Fibroblast of the aortic adventitia (primary cell): ENCODE results near the gene KSR1. TPM values are rescaled to one million over a fixed set of nuclear protein-coding genes. Genes with fewer than 3 reads are reported as not detected.

Experiments
- DNase-seq: peaks from one replicate; pipeline ENCODE4 v3.0.0-alpha.2; 2010; ENCODE audit warnings: low read depth
- H3K4me3 ChIP-seq: 2 replicates; pipeline ENCODE4 v1.5.1; 2011; ENCODE audit warnings: low read depth, mild to moderate bottlenecking, control low read depth, low read length, moderate library complexity
- CTCF ChIP-seq: IDR thresholded peaks from 2 replicates; pipeline ENCODE4 v1.5.1; 2011; ENCODE audit warnings: mild to moderate bottlenecking, low read length, control low read depth, inconsistent platforms; ENCODE audit not compliant: insufficient read depth
- total RNA-seq: library from RNA; depleted of rRNA; stranded (reverse); fragments of >200 nt; gene quantifications from 2 replicates; pipeline ENCODE4 v1.2.3, GENCODE V29; 2012; ENCODE audit warnings: low replicate concordance

The KSR1 gene
- total RNA-seq, 1 donor: 19.4 TPM

- H3K4me3 ChIP-seq: no peak overlapping the region
- no peak for TF ChIP-seq CTCF
- no peak for DNase-seq
Observed at GRCh38 chr17:27511168-27511883, 55.1 kb downstream of the KSR1 start.

GRCh38 chr17:27512031-27512430 lies 55.8 kb downstream of the KSR1 start:
- H3K4me3 ChIP-seq: no peak overlapping the region
- no peak for TF ChIP-seq CTCF
- DNase-seq: no peak

GRCh38 chr17:27512511-27513346 lies 56.5 kb downstream of the KSR1 start:
- TF ChIP-seq CTCF: no peak
- DNase-seq: no peak
- H3K4me3 ChIP-seq: no peak overlapping the region

- no peak overlapping the region for H3K4me3 ChIP-seq
- TF ChIP-seq CTCF: no peak
- no peak for DNase-seq
Observed at GRCh38 chr17:27513849-27514248, 57.6 kb downstream of the KSR1 start.

- H3K4me3 ChIP-seq: no peak overlapping the region
- TF ChIP-seq CTCF: no peak
- no peak for DNase-seq
Observed at GRCh38 chr17:27514595-27515413, 58.6 kb downstream of the KSR1 start.

- no peak for TF ChIP-seq CTCF
- H3K4me3 ChIP-seq: no peak overlapping the region
- DNase-seq: no peak
Observed at GRCh38 chr17:27518048-27518447, 61.8 kb downstream of the KSR1 start.
